ENCODE results near the gene ULK2. TPM values are rescaled to one million over a fixed set of nuclear protein-coding genes. Genes with fewer than 3 reads are reported as not detected.

ULK2 gene
- total and polyA plus RNA-seq, 10 of the 15 experiments (the other 5 are each of a cell fraction or from before 2014, with no cell fraction given): 0.29 to 5.3 (median 1.6) TPM

- POLR2A ChIA-PET: no interaction called here
- WGBS (ENCODE audit: insufficient coverage, insufficient replicate concordance, low lambda C conversion rate, missing lambda C conversion rate): 76% methylated on average over 5 of the region's 5 CpGs
- TF ChIP-seq FOS (IDR thresholded peaks at IDR 0.05; ENCODE audit: borderline replicate concordance, extremely low read depth, insufficient read length) (no peak), ETV6 (conservative IDR thresholded peaks at IDR 0.05 in 1 of 2, IDR thresholded peaks at IDR 0.05 in 1 of 2; ENCODE audit: borderline replicate concordance in 1 of 2, low read depth in 1 of 2) (no peak), CHD4 (IDR thresholded peaks at IDR 0.05) (no peak), NFYB (IDR thresholded peaks at IDR 0.05; ENCODE audit: insufficient read depth, low read depth, low read length) (0 out of 2 replicates have a peak, but pooled peaks have one; percentile 8)
- no peak overlapping the region for H3K4me2 ChIP-seq (ENCODE audit: control insufficient read depth, insufficient read depth)
- ATAC-seq (no peak), DNase-seq (ENCODE audit: low read depth, low spot score) (no peak), FAIRE-seq (no peak)
- no peaks in the 10 kb centered on the region for H3K79me2 ChIP-seq (ENCODE audit: control insufficient read depth, insufficient read depth, low read length)
- no peak overlapping the region for H3K27ac ChIP-seq (ENCODE audit: control insufficient read depth, insufficient read depth)
- in situ Hi-C loops (cut with MboI) (no loop called here), intact Hi-C loops (cut with micrococcal nuclease; ENCODE audit: unreplicated experiment) (no loop called here)
- no peaks in the 10 kb centered on the region for H4K20me1 ChIP-seq (ENCODE audit: control insufficient read depth, insufficient read depth)
- RAD21 ChIA-PET (ENCODE audit: unreplicated experiment): no interaction called here
- H3K9ac ChIP-seq (ENCODE audit: control insufficient read depth, insufficient read depth, low read length): no peak overlapping the region
- H3K27me3 ChIP-seq (replicated peaks in 1 of 2; ENCODE audit: control insufficient read depth in 2 of 2, insufficient read depth in 2 of 2, low read length in 1 of 2): no peaks in the 10 kb centered on the region
- SMC1A ChIA-PET (ENCODE audit: uncharacterized antibody, unreplicated experiment): no interaction called here
- peaks cover 7 to 37% of the 10 kb centered on the region in 2 experiments for H3K36me3 ChIP-seq (ENCODE audit: control insufficient read depth in 2 of 2, insufficient read depth in 2 of 2, low read length in 1 of 2)
- H2AFZ ChIP-seq (ENCODE audit: control insufficient read depth, low read depth, low read length): no peak overlapping the region
- no peaks in the 10 kb centered on the region for H3K4me1 ChIP-seq (ENCODE audit: control insufficient read depth, insufficient read depth, low read length)
- CTCF ChIA-PET: no interaction called here
- no TSS peak for BruUV-seq (replicated peaks)
- H3K9me3 ChIP-seq (replicated peaks; ENCODE audit: control insufficient read depth, insufficient read depth, low read length): no peaks in the 10 kb centered on the region
- no peak overlapping the region for H3K4me3 ChIP-seq
Observed at GRCh38 chr17:19905502-19905901, 37.8 kb upstream of the ULK2 start.

- FAIRE-seq (no peak), ATAC-seq (no peak), DNase-seq (ENCODE audit: low read depth, low spot score) (no peak)
- Histone ChIP-seq H3K9me3 (replicated peaks; ENCODE audit: control insufficient read depth, insufficient read depth, low read length) (no peaks in the 10 kb centered on the region), H3K27ac (ENCODE audit: control insufficient read depth, insufficient read depth) (no peak overlapping the region), H3K36me3 (ENCODE audit: control insufficient read depth in 2 of 2, insufficient read depth in 2 of 2, low read length in 1 of 2) (peaks cover 7 to 32% of the 10 kb centered on the region in 2 experiments; a peak in 3 of 4 replicates), H3K4me2 (ENCODE audit: control insufficient read depth, insufficient read depth) (no peak overlapping the region), H3K79me2 (ENCODE audit: control insufficient read depth, insufficient read depth, low read length) (no peaks in the 10 kb centered on the region), H3K27me3 (replicated peaks in 1 of 2; ENCODE audit: control insufficient read depth in 2 of 2, insufficient read depth in 2 of 2, low read length in 1 of 2) (no peaks in the 10 kb centered on the region), H3K4me3 (no peak overlapping the region), H2AFZ (ENCODE audit: control insufficient read depth, low read depth, low read length) (no peak overlapping the region), H3K9ac (ENCODE audit: control insufficient read depth, insufficient read depth, low read length) (no peak overlapping the region), H3K4me1 (ENCODE audit: control insufficient read depth, insufficient read depth, low read length) (no peaks in the 10 kb centered on the region), H4K20me1 (ENCODE audit: control insufficient read depth, insufficient read depth) (no peaks in the 10 kb centered on the region)
- in situ Hi-C loops (cut with MboI) (no loop called here), intact Hi-C loops (cut with micrococcal nuclease; ENCODE audit: unreplicated experiment) (no loop called here)
- WGBS (ENCODE audit: insufficient coverage, insufficient replicate concordance, low lambda C conversion rate, missing lambda C conversion rate): 90% methylated on average over 5 of the region's 5 CpGs
- SMC1A ChIA-PET (ENCODE audit: uncharacterized antibody, unreplicated experiment): no interaction called here
- RAD21 ChIA-PET (ENCODE audit: unreplicated experiment): no interaction called here
- CTCF ChIA-PET: no interaction called here
- BruUV-seq (replicated peaks): no TSS peak
- TF ChIP-seq MYB (IDR thresholded peaks at IDR 0.05; ENCODE audit: borderline replicate concordance, low read depth, low read length) (no peak), PKNOX1 (IDR thresholded peaks at IDR 0.05) (no peak), HDGF (IDR thresholded peaks at IDR 0.05) (no peak), MEF2A (IDR thresholded peaks at IDR 0.05; ENCODE audit: insufficient read depth, low read depth, low read length) (no peak), RCOR1 (conservative IDR thresholded peaks at IDR 0.05; ENCODE audit: low read depth, low read length) (no peak), USF1 (IDR thresholded peaks at IDR 0.05; ENCODE audit: borderline replicate concordance, extremely low read length, insufficient read depth, low read depth, low read length) (no peak), MTA2 (IDR thresholded peaks at IDR 0.05; ENCODE audit: low read depth) (no peak), MXI1 (IDR thresholded peaks at IDR 0.05; ENCODE audit: low read depth, low read length) (no peak)
- POLR2A ChIA-PET: no interaction called here
Observed at GRCh38 chr17:19904924-19905323, 37.2 kb upstream of the ULK2 start.
